Heart left ventricle (tissue), 16 donors: ENCODE results near the gene RPS6KA4. TPM values are rescaled to one million over a fixed set of nuclear protein-coding genes. Genes with fewer than 3 reads are reported as not detected.

Experiments used
- ATAC-seq, 4 donors: fragments of 200-7000 bp; cut with Tn5 transposase; one replicate each; pipeline ENCODE4 v1.9.1; 2020 to 2022; ENCODE audit warnings: moderate library complexity in 4 of 4, mild to moderate bottlenecking in 3 of 4, moderate number of reproducible peaks in 1 of 4
- DNase-seq, 5 donors: peaks; one replicate each; pipeline ENCODE4 v3.0.0-alpha.2; 2020
- H3K27ac ChIP-seq, 12 donors: fragments of 200-600 bp; sonication (generic) in 4 of 12; one replicate each; pipeline versions ENCODE4 v1.5.0 to v1.8.0; 2016 to 2022; ENCODE audit warnings: mild to moderate bottlenecking in 2 of 12
- H3K27me3 ChIP-seq, 9 donors: fragments of 200-600 bp; sonication (generic) in 2 of 9; one replicate each; pipeline versions ENCODE4 v1.5.1 to v1.8.0; 2016 to 2022; ENCODE audit warnings: mild to moderate bottlenecking in 3 of 9
- H3K36me3 ChIP-seq, 9 donors: fragments of 200-600 bp; sonication (generic) in 2 of 9; one replicate each; pipeline versions ENCODE4 v1.5.0 to v1.8.0; 2018 to 2022; ENCODE audit warnings: mild to moderate bottlenecking in 2 of 9
- H3K4me1 ChIP-seq, 12 donors: fragments of 200-600 bp; sonication (generic) in 4 of 12; one replicate each; pipeline versions ENCODE4 v1.5.0 to v1.8.0; 2016 to 2022; ENCODE audit warnings: mild to moderate bottlenecking in 3 of 12
- H3K4me3 ChIP-seq, 12 donors: fragments of 200-600 bp; sonication (generic) in 4 of 12; one replicate each; pipeline versions ENCODE4 v1.5.0 to v1.8.0; 2017 to 2022; ENCODE audit warnings: mild to moderate bottlenecking in 9 of 12, moderate library complexity in 4 of 12
- H3K9me3 ChIP-seq, 12 donors: fragments of 200-600 bp; sonication (generic) in 4 of 12; one replicate each; pipeline versions ENCODE4 v1.5.0 to v1.8.0; 2016 to 2022; ENCODE audit warnings: mild to moderate bottlenecking in 1 of 12
- POLR2A ChIP-seq, 2 donors: fragments of 450-650 bp; IDR thresholded peaks; one replicate each; pipeline ENCODE4 v1.6.1; 2017; ENCODE audit warnings: antibody characterized with exemption in 2 of 2, mild to moderate bottlenecking in 2 of 2, moderate library complexity in 2 of 2
- WGBS, 4 donors: extraction: QIAGEN DNeasy Blood & Tissue Kit in 2 of 4; methylation state at CpG; one replicate each; pipeline versions ENCODE4 v1.1.5 to v1.1.7; 2013 to 2018; 5-methylcytosine and 5-hydroxymethylcytosine counted together
- intact Hi-C, 10 donors: fragments of 100-400 bp; cut with DNase I; formaldehyde crosslinking; loops; one replicate each; pipeline versions ENCODE4 v1.11.1 to v1.14.2; 2022
- polyA plus RNA-seq, 2 donors: library from polyadenylated mRNA; stranded (reverse); fragments of 200-250 nt; gene quantifications; one replicate each; pipeline ENCODE4 v1.2.3, GENCODE V29; 2013
- total RNA-seq, 9 donors: library from RNA; depleted of rRNA in 2 of 9; stranded (reverse); fragments of >200 nt in 2 of 9; fragmentation: NEBNext Ultra II Directional in 3 of 9; extraction: Animal tissue kit (Norgen Biotek cat#: 25700) in 3 of 9; gene quantifications; one replicate each; pipeline versions ENCODE4 v1.1.0 to v1.2.4, GENCODE V29; 2016 to 2023
- TF ChIP-seq, protein P1 (sequence below), 12 donors: fragments of 200-600 bp; sonication (generic) in 4 of 12; IDR thresholded peaks; one replicate each; pipeline versions ENCODE4 v1.5.0 to v1.8.0; 2018 to 2022; ENCODE audit warnings: antibody characterized with exemption in 12 of 12, mild to moderate bottlenecking in 5 of 12
- donor health status: ischemic (EF 13 %, LVEDD 7.1; RV severe dilation, severe dysfunction).
- donor health status: healthy with polysubstance abuse.
- donor health status: DM: no; HTN: yes; CAD: no.
- donor health status: DM: no; HTN: no; CAD: no.
- donor health status: ischemic (EF 25% LVEDD 6.9; RV normal size, moderate dysfunction).
- donor health status: ischemic (EF 25% LVEDD 5.7; RV mildly dilated, moderate dysfunction).
- donor health status: healthy.
- donor health status: DM: yes; HTN: yes; CAD: no.
- donor health status: ischemic (EF 35%, LVEDD 5.7; RV mildly dilated, moderate dysfunction).
- donor health status: nonischemic (EF 11% LVEDD 7.7; RV severe dilation, severe dysfunction).
- donor health status: DM: yes; HTN: yes; CAD: no.
- donor health status: PGD.
- donor health status: ischemic (EF 29% LVEDD 5.4; RV normal size, mild dysfunction).
- donor health status: nonischemic (EF 23%, LVEDD 6.1; RV moderate dilation, normal function).

Gene RPS6KA4
- total and polyA plus RNA-seq, 11 donors = 12.8 to 32.5 (median 18.3) TPM

DNA sequence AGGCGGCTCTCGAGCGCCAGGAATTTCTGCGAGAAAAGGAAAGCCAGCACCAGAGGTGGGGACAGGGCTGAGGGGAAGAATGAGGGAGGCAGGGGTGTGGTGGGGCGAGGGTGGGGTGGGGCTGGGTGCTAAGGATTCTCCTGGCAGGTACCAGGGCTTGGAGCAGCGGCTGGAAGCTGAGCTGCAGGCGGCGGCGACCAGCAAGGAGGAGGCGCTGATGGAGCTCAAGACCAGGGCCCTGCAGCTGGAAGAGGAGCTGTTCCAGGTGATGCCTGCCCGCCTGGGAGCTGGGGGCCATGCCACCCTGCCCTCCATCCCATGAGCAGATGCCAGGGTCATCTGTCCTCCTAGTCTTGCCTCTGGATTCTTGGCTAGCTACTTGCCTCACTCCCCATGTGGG, 9.6 kb upstream of the RPS6KA4 start:
- no peak overlapping the region for H3K27ac ChIP-seq
- TF ChIP-seq, protein P1, sequence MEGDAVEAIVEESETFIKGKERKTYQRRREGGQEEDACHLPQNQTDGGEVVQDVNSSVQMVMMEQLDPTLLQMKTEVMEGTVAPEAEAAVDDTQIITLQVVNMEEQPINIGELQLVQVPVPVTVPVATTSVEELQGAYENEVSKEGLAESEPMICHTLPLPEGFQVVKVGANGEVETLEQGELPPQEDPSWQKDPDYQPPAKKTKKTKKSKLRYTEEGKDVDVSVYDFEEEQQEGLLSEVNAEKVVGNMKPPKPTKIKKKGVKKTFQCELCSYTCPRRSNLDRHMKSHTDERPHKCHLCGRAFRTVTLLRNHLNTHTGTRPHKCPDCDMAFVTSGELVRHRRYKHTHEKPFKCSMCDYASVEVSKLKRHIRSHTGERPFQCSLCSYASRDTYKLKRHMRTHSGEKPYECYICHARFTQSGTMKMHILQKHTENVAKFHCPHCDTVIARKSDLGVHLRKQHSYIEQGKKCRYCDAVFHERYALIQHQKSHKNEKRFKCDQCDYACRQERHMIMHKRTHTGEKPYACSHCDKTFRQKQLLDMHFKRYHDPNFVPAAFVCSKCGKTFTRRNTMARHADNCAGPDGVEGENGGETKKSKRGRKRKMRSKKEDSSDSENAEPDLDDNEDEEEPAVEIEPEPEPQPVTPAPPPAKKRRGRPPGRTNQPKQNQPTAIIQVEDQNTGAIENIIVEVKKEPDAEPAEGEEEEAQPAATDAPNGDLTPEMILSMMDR (IDR thresholded peaks at IDR 0.05) = no peak
- TF ChIP-seq POLR2A (IDR thresholded peaks at IDR 0.05) = no peak
- WGBS, 4 donors = 85 to 90% (median 88%) methylated on average over 11 of the region's 11 CpGs
- H3K36me3 ChIP-seq = peaks cover 0 to 16% (median 0%) of the 10 kb centered on the region in 9 donors
- ATAC-seq (no peak), DNase-seq (no peak)
- H3K4me1 ChIP-seq = peaks cover 0 to 6% (median 0%) of the 10 kb centered on the region in 12 donors
- no peaks in the 10 kb centered on the region for H3K9me3 ChIP-seq
- H3K27me3 ChIP-seq = no peaks in the 10 kb centered on the region
- intact Hi-C loops = no loop called here
- H3K4me3 ChIP-seq = no peak overlapping the region

DNA sequence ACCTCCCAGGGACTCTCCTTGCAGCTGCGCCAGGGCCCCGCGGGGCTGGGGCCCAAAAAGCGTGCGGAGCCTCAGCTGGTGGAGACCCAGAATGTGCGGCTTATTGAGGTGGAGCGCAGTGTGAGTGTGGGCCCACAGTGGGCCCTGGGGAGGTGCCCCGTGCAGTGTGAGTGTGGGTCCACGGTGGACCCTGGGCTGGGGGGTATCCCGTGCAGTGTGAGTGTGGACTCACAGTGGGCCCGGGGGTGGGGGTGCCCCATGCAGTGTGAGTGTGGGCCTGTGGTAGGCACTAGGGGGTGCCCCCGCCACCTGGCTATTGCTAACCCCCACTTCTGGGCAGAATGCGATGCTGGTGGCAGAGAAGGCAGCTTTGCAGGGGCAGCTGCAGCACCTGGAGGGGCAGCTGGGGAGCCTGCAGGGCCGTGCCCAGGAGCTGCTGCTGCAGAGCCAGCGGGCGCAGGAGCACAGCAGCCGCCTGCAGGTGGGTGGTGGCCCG, 7.8 kb upstream of the RPS6KA4 start:
- Histone ChIP-seq H3K4me1 (peaks cover 0 to 19% (median 9%) of the 10 kb centered on the region in 12 donors), H3K27me3 (no peaks in the 10 kb centered on the region), H3K36me3 (peaks cover 0 to 5% (median 0%) of the 10 kb centered on the region in 9 donors), H3K4me3 (no peak overlapping the region), H3K27ac (no peak overlapping the region), H3K9me3 (no peaks in the 10 kb centered on the region)
- DNase-seq = peak in 1 of 5 donors; percentile 25
- ATAC-seq = no peak
- WGBS, 4 donors = 87 to 91% (median 90%) methylated on average over 12 to 18 of the region's 18 CpGs
- intact Hi-C loops = loop anchor here in 2 of 10 donors (5.0 to 10.0 kb wide), 2 partner anchors 34 to 304 kb away; partner anchors contain the start of genes PRDX5 (in 1 of the 2) and TRMT112 (in 1 of the 2)
- TF ChIP-seq, protein P1 (IDR thresholded peaks at IDR 0.05) = no peak
- TF ChIP-seq POLR2A (IDR thresholded peaks at IDR 0.05) = no peak

DNA sequence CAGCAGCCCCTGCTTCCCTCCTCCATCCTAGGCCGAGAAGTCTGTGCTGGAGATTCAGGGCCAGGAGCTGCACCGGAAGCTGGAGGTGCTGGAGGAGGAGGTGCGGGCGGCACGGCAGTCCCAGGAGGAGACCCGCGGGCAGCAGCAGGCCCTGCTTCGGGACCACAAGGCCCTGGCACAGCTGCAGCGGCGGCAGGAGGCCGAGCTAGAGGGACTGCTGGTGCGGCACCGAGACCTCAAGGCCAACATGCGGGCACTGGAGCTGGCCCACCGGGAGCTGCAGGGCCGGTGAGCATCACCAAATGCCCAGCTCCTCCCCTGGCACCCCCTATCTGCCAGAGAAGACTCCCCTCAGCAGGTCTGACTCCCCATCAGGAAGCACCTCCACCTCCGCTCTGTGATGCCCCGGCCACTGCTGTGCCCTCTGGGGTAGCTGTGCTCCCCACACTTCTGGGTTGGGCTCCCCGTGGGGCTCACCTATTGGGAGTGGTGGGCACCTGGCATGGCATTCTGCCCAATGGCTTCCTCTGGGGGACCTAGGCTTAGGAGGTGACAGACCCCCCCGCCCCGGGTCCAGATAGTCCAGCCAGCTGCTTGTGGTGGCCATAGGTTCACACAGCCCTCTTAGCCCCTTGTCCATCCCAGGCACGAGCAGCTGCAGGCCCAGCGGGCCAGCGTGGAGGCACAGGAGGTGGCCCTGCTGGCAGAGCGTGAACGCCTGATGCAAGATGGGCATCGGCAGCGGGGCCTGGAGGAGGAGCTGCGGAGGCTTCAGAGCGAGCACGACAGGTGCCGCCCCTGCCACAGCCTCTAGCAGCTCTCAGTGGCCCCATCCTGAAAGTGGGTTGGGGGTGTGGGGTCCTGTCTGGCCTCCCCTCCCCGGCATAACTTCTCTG, 6.6 kb upstream of the RPS6KA4 start:
- intact Hi-C loops = loop anchor here in 2 of 10 donors (5.0 to 10.0 kb wide), 2 partner anchors 35 to 302 kb away; partner anchors contain the start of genes PRDX5 (in 1 of the 2) and TRMT112 (in 1 of the 2)
- Histone ChIP-seq H3K36me3 (peaks cover 0 to 5% (median 0%) of the 10 kb centered on the region in 9 donors), H3K9me3 (no peaks in the 10 kb centered on the region), H3K4me3 (no peak overlapping the region), H3K4me1 (peaks cover 0 to 23% (median 10%) of the 10 kb centered on the region in 12 donors), H3K27me3 (no peaks in the 10 kb centered on the region), H3K27ac (no peak overlapping the region)
- TF ChIP-seq, protein P1 (IDR thresholded peaks at IDR 0.05) = no peak
- TF ChIP-seq POLR2A (IDR thresholded peaks at IDR 0.05) = no peak
- 92 to 95% (median 93%) methylated on average over 26 to 33 of the region's 33 CpGs for WGBS, 4 donors
- DNase-seq = no peak
- no peak for ATAC-seq
